ENCODE data around the gene PTPRM.

The PTPRM gene

GRCh38 chr18:7770908-7771307 is 203.8 kb downstream of the PTPRM start:
- no peak for DNase-seq

DNA sequence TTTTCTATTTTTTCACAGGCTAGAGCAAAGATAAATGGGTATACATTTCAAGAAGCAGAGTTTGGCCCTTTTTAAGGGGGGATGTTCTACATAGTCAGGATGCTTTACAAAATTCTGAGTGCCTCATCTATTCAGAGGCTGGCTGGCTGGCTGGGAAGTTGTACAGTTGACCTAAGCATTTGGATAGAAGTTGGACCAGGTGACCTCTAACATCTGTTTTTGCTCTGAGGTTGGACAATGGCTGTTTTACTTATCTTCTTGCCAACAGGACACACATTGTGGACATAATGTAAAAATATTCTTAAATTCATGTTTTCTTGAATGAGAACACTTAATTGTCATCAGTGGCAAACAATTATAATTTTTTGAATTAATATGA is 205.4 kb downstream of the PTPRM start:
- DNase-seq = no peak

GRCh38 chr18:7772951-7773350 is 205.8 kb downstream of the PTPRM start:
- no peak for DNase-seq

- DNase-seq = no peak
Observed at GRCh38 chr18:7775128-7775527, 208.0 kb downstream of the PTPRM start.

GRCh38 chr18:7775843-7776242 is 208.7 kb downstream of the PTPRM start:
- no peak for DNase-seq

DNA sequence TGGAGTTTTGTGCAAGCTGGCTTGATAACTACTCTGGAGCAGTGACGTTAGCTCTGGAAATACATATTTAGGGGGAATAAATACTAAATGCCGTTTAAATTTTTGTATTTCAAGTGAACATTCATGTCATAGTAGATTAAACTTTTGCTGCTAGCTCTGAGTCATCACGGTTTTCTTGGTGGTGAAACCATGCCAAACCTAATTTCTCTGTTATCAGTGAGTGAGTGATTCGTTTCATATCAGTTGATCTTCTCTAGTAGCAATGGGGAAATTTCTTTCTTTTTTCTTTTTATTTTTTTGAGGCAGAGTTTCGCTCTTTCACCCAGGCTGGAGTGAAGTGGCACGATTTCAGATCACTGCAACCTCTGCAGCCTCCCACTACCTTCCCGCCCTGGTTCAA is 211.1 kb downstream of the PTPRM start:
- no peak for DNase-seq

DNA sequence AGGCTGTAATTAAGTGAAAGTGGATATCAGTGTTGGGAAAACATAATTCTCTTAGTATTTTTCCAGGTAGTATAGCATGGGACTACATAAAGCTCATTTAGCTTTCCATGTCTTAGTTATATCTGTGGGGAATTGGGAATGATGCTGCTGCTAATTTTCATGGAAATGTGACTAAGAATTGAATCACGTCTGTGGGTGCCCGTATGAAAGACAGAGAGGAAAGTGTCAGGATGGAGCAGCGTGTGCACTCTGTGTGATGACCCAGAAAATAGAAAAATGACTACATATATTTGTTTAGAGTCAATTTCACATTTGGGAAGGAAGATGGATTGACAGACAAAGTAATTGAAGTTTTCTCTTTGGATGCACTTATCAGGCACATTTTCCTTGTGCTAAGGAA is 212.1 kb downstream of the PTPRM start:
- no peak for DNase-seq

DNA sequence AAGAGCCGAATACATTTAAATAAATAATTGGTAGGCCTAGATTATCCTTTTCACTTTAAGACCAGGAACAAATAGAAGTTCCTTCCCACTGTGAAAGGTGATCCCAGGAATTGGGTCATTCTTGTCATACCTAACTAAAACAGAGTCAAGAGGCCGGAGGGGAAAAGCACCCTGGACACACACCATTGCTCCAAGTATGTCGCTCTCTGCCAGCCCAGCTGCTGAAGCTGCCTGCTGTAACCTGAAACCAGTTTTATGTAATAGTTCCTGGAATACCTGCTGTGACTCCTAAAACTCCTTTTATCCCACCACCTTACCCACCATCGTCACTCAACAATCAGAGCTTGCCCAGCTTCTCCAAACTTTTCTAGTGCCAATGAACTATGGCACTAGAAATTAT is 217.1 kb downstream of the PTPRM start:
- no peak for DNase-seq

DNA sequence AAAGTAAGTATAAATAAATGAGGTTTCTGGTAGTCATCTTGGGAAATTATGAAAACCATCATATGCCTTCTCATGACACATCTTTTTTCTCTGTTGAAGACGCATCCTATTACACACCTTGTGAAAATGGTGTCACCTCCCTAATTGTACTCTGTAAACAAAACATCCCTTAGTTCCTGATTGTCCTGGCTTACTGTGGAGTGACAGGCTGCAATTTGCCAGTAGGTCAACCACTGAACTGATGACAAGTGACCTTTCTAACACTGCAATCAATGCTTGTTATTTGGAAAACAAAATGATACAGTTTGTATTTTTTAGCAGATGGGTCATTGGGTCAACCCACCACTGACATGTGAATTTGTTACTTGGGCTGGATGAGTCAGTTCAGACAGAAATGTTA is 219.5 kb downstream of the PTPRM start:
- DNase-seq = no peak

- no peak for DNase-seq
Observed at GRCh38 chr18:7787339-7787738, 220.2 kb downstream of the PTPRM start.

DNA sequence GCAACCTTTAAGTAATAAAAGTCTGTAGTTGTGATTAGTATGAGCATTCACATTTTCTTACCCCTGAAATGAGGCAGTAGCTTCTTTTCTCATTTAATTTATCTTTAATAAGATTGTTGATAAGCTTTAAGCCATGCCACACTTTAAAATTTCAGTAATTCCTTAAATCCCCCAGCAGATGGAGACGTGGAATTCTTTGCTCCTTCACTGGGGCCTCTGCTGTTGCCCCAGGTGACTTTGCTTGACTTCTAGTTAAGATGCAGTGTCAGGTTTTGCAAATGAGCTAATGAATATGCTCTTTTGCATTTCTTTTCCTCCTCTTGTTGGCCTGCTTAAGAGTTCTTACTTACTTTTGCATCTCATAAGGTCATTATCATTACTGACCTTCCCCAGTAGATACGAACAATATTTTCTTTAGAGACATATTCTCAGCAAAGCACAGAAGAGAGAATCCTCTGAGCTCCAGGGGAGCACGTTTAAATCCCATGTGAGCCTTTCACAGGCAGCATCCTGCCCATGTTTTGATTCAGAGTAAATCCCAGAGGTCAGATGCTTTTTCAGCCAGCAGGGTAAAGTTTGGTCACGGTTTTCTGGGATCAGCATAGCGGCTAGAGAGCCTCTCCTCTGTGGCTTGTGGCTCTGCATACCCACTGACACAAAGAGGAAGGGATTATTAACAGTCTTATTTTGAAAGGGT is 222.9 kb downstream of the PTPRM start:
- no peak for DNase-seq

DNA sequence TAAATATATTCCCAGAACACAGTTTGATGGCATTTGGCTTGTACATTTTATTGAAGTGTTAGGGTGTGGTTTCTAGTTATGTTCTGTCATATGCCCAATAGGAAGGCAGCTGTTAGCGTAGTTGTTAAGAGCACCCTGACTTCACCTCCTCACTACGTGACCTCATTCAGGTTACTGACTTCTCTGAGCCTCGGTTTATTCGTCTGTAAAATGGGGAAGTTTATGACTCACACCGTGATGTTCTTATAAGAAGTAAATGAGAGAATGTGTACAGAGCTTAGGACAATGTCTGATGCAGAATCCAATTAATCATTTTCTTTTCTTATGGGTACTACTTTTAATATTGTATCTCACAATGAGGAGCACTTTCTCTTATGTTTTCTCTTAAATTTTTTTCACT is 226.0 kb downstream of the PTPRM start:
- no peak for DNase-seq

- DNase-seq = no peak
Observed at GRCh38 chr18:7803956-7804469, 236.9 kb downstream of the PTPRM start.

DNA sequence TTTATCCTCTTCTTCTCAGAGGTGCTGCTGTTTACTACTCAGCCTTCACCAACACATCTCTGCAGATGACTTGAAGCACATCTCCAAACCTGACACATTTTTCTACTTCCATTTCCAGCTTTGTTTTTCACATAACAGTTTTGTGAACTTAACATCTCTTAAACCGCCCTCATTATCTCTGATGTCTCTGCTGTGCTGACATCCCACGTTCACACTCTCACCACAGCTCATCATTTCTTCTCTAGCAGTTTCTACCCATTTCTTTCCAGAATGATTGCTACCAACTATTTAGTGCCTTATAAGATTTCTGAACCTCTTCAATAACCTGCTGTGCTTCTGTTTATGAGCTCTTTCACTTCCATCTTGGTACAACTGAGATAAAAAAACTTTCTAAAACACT is 238.0 kb downstream of the PTPRM start:
- DNase-seq = no peak

DNA sequence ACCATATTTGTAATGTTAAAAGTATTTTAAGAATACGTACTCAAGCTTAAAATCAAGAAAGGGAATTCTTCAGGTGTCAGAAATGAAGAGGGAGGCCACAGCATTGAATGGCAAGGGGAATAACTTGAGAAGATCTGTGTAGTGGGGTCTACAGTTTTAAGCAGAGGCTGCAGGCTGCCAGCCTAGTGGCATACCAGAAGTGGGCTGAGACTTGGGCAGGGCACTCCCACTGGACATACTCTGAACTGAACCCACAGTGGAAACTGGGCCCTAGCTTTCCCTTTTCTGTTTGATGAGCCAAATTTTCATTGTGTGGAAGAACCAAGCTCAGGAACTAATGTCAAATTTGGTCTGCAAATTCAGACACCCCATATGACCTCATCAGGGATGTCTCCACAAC is 238.8 kb downstream of the PTPRM start:
- DNase-seq = no peak

- DNase-seq = no peak
Observed at GRCh38 chr18:7807936-7808453, 240.9 kb downstream of the PTPRM start.

GRCh38 chr18:7808992-7809391 is 241.9 kb downstream of the PTPRM start:
- no peak for DNase-seq

DNA sequence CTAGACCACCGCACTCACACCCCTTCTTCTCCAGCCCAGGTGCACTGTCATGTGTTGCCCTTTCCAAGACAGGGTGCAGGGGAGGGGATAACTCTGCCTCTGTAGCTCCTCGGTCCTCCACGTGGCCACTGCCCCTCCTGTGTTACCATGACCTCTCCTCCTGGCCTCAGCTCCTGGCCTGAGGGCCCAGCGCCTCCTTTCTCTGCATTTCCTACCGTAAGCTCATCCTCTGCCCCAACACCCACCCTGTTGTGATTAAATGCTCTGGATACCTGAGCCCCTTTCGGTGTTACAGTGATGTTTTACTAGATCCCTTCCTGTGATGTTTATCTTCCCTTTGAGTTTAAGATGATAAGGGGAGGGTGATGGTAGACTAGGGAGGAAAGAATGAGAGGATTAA is 242.3 kb downstream of the PTPRM start:
- DNase-seq = no peak

DNA sequence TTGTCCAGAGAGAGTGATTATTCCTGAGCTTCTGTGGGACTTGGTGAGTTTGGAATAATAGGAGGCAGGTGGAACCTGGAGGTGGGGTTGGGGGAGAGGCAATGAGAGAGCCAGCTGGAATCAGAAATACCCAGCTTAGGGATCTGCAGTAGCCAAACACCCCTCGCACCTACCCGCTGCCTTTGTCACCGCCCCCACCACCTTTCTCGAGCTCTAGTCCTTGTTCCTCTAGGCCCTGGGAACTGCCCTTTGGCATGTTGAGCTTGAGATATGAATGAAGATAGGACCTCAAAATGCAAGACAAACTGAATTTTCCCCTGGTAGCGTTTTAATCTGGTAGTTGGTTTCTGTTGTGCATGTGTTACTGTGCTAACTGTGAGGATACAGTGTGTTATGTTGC is 242.9 kb downstream of the PTPRM start:
- no peak for DNase-seq

DNA sequence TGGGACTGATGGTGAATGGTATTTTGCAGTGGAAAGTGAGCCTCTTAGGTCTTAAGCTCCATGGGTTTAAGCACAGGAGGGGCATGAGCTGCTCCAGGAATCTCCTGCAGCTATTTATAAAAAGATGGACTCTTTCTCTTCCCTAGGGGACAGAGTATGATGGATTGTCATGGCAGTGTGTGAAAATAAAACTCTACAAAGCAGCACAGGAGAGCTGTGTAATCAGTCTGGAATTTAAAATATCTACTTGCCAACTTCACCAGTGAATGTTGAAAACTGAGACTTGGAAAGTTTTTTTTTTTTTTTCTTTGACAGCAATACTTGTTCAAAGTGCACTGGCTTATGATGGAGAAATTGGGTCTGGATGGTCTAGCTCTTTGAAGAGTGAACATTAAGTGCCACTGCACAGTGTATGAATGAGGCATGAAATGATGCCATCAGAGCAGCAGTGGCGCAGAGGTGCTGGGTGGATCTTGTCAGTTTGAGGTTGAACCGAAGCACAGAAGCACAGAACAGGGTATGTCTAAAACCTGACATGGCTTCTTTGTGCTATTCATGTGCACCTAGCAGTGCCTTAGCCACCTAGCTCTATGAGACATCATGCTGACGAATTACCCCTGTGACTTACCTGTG is 245.4 kb downstream of the PTPRM start:
- DNase-seq = no peak

GRCh38 chr18:7813131-7813530 is 246.0 kb downstream of the PTPRM start:
- DNase-seq = no peak

GRCh38 chr18:7814754-7815315 is 247.7 kb downstream of the PTPRM start:
- no peak for DNase-seq

DNA sequence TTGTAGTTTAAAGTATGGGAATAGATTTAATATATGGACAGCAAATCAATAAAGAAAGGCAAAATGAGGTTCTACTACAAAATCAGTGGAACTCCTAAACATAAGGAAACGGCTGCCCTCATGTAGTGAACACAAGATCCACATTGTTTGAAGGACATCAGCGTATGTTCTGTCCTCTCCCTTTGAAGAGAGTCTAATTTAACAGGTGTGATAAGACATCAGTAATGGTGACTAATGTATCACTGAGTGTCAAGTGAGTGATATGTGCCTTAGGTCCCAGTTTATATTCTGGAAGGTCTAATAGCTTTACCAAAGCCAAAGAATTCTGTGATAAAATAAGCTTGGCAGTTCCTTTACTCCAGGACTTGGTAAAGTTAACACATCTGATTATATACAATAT is 248.7 kb downstream of the PTPRM start:
- DNase-seq = no peak

GRCh38 chr18:7817575-7818230 is 250.6 kb downstream of the PTPRM start:
- no peak for DNase-seq
